ENCODE results near the gene GRM1. TPM values are rescaled to one million over a fixed set of nuclear protein-coding genes. Genes with fewer than 3 reads are reported as not detected.

GRM1 gene
- total and polyA plus RNA-seq, 2 of the 4 experiments (the other 2 are of a cell fraction) = not detected

DNA sequence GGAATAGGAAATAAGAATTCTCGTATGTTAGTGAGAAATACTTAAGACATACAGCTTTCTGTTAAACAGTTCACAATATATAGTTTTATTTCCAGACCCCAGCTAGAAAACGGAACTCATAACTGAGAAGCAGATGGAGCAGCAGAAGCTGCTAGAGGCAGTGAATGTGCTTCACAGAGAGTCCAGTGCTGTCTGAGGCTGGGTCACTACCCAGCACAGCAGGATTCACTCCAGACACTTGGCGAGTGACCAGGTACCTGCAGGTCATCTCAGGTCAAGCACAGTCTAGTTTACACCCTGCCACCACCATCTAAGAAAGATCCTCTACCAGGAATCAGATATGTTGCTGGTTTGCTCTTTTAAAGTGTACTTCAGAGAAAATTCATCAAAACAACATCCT is 271.7 kb downstream of the GRM1 start:
- Histone ChIP-seq H3K79me1 (ENCODE audit: low read depth in 1 of 2, low read length in 2 of 2) (no peaks in the 10 kb centered on the region), H2BK15ac (ENCODE audit: low read depth, low read length) (no peak overlapping the region), H3K36me3 (ENCODE audit: control insufficient read depth, insufficient read depth, low read length) (no peaks in the 10 kb centered on the region), H2BK20ac (ENCODE audit: low read depth, low read length) (no peak overlapping the region), H3K14ac (replicated peaks; ENCODE audit: low read depth, low read length) (no peak overlapping the region), H2AFZ (replicated peaks; ENCODE audit: low read length, poor library complexity) (no peak overlapping the region), H3K9me1 (ENCODE audit: insufficient read depth, low read length) (no peaks in the 10 kb centered on the region), H4K8ac (ENCODE audit: low read depth in 2 of 2, low read length in 2 of 2) (no peak overlapping the region), H3K23ac (ENCODE audit: low read depth, low read length) (no peak overlapping the region), H3K18ac (ENCODE audit: low read depth, low read length) (no peak overlapping the region), H2BK120ac (ENCODE audit: low read depth, low read length) (no peak overlapping the region), H2AK5ac (ENCODE audit: low read depth, low read length) (no peak overlapping the region), H3K27ac (ENCODE audit: insufficient read depth, low read length) (no peak overlapping the region), H4K91ac (ENCODE audit: insufficient read depth, low read depth, low read length) (no peak overlapping the region), H2AK9ac (replicated peaks; ENCODE audit: low read depth, low read length, poor library complexity) (no peak overlapping the region), H3K4me2 (ENCODE audit: low read depth, low read length) (no peak overlapping the region), H3K4ac (ENCODE audit: low read depth, low read length) (no peak overlapping the region), H3K4me3 (ENCODE audit: insufficient read depth, low read depth, low read length) (no peak overlapping the region), H4K20me1 (ENCODE audit: insufficient read depth, low read length) (no peaks in the 10 kb centered on the region), H2BK5ac (ENCODE audit: low read depth, low read length, poor library complexity, severe bottlenecking) (no peak overlapping the region), H3K56ac (ENCODE audit: extremely low read depth, insufficient read depth, low read length) (no peak overlapping the region), H3K4me1 (ENCODE audit: control insufficient read depth, insufficient read depth, low read length) (no peaks in the 10 kb centered on the region), H3K27me3 (ENCODE audit: control insufficient read depth, insufficient read depth, low read length) (no peaks in the 10 kb centered on the region), H3K9me3 (ENCODE audit: control insufficient read depth, insufficient read depth, low read length) (no peaks in the 10 kb centered on the region), H4K5ac (ENCODE audit: low read depth, low read length) (no peak overlapping the region), H3K9ac (ENCODE audit: low read depth, low read length) (no peak overlapping the region)
- in situ Hi-C loops (cut with MboI; ENCODE audit: low sequenced_read_pairs) = no loop called here
- CTCF ChIA-PET = no interaction called here
- intact Hi-C loops (cut with micrococcal nuclease) = no loop called here
- WGBS, 2 experiments (ENCODE audit: extremely low coverage in 2 of 2, insufficient read length in 1 of 2) = no CpG with 5 or more reads among the region's 3 CpGs
- no peak for ATAC-seq (ENCODE audit: low read depth)
- no peak for DNase-seq
- TF ChIP-seq FOS (IDR thresholded peaks at IDR 0.05; ENCODE audit: low read depth, low read length) = no peak
- TF ChIP-seq POLR2A (IDR thresholded peaks at IDR 0.05; ENCODE audit: low read depth, low read length) = no peak
- BruUV-seq (replicated peaks) = no TSS peak
- POLR2A ChIA-PET (ENCODE audit: unreplicated experiment) = no interaction called here
- dilution Hi-C loops (cut with HindIII; ENCODE audit: low sequenced_read_pairs, unreplicated experiment) = no loop called here

Data from IMR-90 (cell line).